Stimulated activated CD4-positive, alpha-beta T cell treated with anti-CD3 and anti-CD28 coated beads, Interleukin-12 subunit alpha, Interleukin-12 subunit beta, amount 100 ng/mL, for 24 hours (primary cell): Measurements from ENCODE around the gene TNFAIP8L2.
"Not testable (repeated sequence)": the region's sequence is repeated elsewhere in the genome, so short reads cannot be mapped to it uniquely, and the experiment has no call there.

Source experiments
- DNase-seq, 2 experiments: peaks; one replicate each; pipeline ENCODE4 v3.0.0-alpha.2; 2020; ENCODE audit warnings: low read depth in 2 of 2

The TNFAIP8L2 gene

GRCh38 chr1:151146072-151146411, 10.4 kb upstream of the TNFAIP8L2 start:
- no peak for DNase-seq

- peak; percentile 75 to 85 for DNase-seq
Measured at GRCh38 chr1:151146412-151147131, 9.9 kb upstream of the TNFAIP8L2 start, which contains the start of gene SEMA6C. Gene SEMA6C (minus strand): TSS chr1:151146631. CDS start chr1:151142621, 4,010 bp downstream.

GRCh38 chr1:151147132-151147503, 9.3 kb upstream of the TNFAIP8L2 start:
- DNase-seq, result no peak

GRCh38 chr1:151147665-151148064, 8.8 kb upstream of the TNFAIP8L2 start:
- DNase-seq, result no peak

- DNase-seq, result peak; percentile 42 to 57
Measured at GRCh38 chr1:151157067-151157531, 650 bp downstream of the TNFAIP8L2 start.

GRCh38 chr1:151158326-151158725, 1.9 kb downstream of the TNFAIP8L2 start:
- peak in 1 of 2 experiments; percentile 52 for DNase-seq

- DNase-seq, result no peak
Measured at GRCh38 chr1:151158751-151159251, 2.4 kb downstream of the TNFAIP8L2 start.

- no peak for DNase-seq
Measured at GRCh38 chr1:151159373-151159772, 2.9 kb downstream of the TNFAIP8L2 start.

GRCh38 chr1:151164732-151165280, 8.4 kb downstream of the TNFAIP8L2 start:
- no peak for DNase-seq

GRCh38 chr1:151165281-151165737, 8.9 kb downstream of the TNFAIP8L2 start:
- DNase-seq, result no peak

- peak; percentile 91 to 95 for DNase-seq
Measured at GRCh38 chr1:151165738-151166504, 9.5 kb downstream of the TNFAIP8L2 start, which contains the start of the genes LYSMD1 and SCNM1. Gene LYSMD1 (minus strand): TSS chr1:151165902. CDS start chr1:151165258, 644 bp downstream. Gene SCNM1 (plus strand): TSS chr1:151166144. CDS start chr1:151166153, 9 bp downstream.

GRCh38 chr1:151166505-151166956, 10.1 kb downstream of the TNFAIP8L2 start:
- no peak for DNase-seq

GRCh38 chr1:151167116-151167515, 10.7 kb downstream of the TNFAIP8L2 start:
- DNase-seq, result no peak

GRCh38 chr1:151171190-151171589, 14.7 kb downstream of the TNFAIP8L2 start:
- no peak for DNase-seq

GRCh38 chr1:151175041-151175741, 18.7 kb downstream of the TNFAIP8L2 start:
- no peak for DNase-seq

- DNase-seq, result no peak
Measured at GRCh38 chr1:151175863-151176262, 19.4 kb downstream of the TNFAIP8L2 start, which contains the start of gene TMOD4. Gene TMOD4 (minus strand): TSS chr1:151175981. CDS start chr1:151174875, 1,106 bp downstream.

GRCh38 chr1:151176514-151177045, 20.1 kb downstream of the TNFAIP8L2 start:
- no peak for DNase-seq

GRCh38 chr1:151184211-151184610, 27.8 kb downstream of the TNFAIP8L2 start:
- DNase-seq, result no peak

- no peak for DNase-seq
Measured at GRCh38 chr1:151187205-151187604, 30.8 kb downstream of the TNFAIP8L2 start.

- DNase-seq, result not testable (repeated sequence)
Measured at GRCh38 chr1:151188667-151189066, 32.2 kb downstream of the TNFAIP8L2 start.
